KG1 (cell line): ENCODE results near the gene SLC22A5.

Experiments
- DNase-seq: peaks from one replicate; lab custom pipeline; 2025; lab: John Stamatoyannopoulos, UW

Gene SLC22A5

DNA sequence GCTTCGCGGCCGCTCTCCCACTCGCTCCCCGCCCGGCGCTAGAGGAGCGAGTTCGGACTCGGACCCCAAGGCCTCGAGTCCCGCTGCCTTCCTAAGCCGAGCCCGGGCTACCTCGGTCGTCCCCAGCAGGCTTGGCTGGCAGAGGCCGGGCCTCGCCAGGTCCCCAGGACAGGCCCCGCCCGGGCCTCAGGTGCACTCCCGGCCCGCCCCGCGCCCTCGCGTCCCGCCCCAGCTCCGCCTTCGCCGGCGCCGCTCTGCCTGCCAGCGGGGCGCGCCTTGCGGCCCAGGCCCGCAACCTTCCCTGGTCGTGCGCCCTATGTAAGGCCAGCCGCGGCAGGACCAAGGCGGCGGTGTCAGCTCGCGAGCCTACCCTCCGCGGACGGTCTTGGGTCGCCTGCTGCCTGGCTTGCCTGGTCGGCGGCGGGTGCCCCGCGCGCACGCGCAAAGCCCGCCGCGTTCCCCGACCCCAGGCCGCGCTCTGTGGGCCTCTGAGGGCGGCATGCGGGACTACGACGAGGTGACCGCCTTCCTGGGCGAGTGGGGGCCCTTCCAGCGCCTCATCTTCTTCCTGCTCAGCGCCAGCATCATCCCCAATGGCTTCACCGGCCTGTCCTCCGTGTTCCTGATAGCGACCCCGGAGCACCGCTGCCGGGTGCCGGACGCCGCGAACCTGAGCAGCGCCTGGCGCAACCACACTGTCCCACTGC lies at the start of gene SLC22A5:
TSS of gene SLC22A5 (plus strand) at position 237 of the 707 bp plus-strand sequence. CDS start at position 500, 263 bp downstream.
- no peak for DNase-seq

DNA sequence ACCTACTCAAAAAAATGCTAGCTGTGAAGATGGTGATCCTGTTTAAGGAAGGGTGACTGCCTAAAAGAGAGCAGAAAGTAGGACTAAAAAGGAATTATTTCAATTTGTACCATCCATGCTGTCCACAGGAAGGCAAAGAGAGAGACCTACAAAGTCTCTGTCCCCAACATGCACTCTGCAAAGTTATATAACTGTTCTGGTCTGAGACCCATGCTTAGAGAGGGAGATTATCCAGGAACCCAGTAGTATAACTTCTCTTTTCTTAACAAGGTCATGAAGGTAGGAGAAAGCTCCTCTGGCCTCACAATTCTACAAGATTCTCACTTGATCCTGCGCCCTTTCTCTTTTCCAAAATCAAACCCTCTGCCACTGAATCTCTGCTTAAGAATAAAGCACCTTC lies 49.5 kb upstream of the SLC22A5 start:
- DNase-seq, result no peak

DNA sequence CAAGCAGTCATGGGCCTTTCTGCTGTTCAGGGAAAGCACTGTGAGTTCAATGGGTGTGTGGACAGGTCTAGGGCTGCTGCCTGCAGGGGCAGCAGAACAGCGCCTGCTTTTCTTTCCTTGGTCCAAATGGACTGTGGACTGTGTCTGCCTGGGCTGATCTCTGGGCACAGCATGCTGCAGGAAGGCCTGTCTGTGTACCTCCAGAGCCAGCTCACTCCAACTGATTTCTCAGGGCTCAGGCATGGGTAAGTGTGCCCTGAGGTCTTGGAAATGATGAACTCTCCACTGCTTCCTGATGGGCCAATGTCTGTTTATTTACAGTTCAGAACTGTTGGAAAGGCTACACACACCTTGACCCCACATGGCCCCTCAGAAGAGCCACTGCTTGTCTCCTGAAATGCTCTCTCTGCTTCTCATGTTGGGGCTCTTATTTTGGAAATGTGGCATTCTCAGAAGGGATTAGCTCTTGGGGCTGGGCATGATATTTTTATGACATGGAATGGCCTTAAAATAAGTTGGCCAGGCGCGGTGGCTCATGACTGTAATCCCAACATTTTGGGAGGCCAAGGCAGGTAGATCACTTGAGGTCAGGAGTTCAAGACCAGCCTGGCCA lies 48.3 kb upstream of the SLC22A5 start:
- DNase-seq, result no peak

DNA sequence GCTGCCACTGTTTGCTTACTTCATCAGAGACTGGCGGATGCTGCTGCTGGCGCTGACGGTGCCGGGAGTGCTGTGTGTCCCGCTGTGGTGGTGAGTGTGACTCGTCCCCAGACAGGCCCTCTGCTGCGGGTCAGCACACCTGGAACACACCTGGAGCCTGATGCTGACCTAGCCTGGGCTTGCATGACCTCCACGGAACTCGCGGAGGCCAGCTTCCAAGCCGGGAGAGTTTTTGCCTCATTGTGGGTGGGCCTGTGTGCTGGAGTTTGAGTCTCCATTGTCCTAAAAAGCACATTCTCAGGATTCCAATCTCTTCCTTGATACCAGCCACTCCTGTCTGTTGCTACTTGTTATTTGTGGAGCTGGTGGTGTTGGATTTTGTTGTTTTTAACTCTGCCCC lies 47.2 kb upstream of the SLC22A5 start:
- no peak for DNase-seq

DNA sequence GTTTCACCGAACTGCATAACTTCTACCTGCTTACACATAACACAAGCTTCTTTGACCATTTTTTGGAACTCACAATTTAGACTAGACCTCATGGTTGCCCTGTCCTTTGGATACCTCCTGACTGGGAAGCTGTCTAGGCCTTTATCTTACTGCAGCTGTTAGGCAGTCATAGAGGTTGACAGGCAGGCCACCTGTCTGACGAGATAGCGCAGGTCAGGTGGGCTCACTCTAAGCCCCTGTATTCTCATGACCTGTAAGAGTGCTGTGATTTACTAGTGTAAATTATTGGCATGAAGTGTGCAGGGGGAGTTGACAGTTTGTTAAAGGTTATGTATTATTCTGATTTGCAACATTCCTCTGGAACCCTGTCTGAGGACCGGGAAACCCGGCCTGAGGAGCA lies 46.3 kb upstream of the SLC22A5 start:
- DNase-seq, result no peak

DNA sequence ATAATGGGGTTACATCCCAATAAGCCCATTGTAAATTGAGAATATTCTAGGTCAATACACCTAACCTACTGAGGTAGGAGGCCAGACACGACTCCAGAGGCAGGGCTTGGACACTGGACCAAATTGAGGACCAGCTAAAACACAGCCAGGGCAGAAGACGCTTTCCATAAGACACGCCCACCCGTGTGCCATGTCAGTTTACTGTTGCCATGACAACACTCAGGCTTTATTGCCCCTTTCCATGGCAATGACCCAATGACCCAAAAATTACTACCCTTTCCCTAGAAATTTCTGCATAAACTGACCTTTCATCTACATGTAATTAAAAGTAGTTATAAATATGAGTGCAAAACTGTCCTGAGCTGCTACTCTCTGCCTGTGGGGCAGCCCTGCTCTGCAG lies 43.8 kb upstream of the SLC22A5 start:
- DNase-seq, result no peak

DNA sequence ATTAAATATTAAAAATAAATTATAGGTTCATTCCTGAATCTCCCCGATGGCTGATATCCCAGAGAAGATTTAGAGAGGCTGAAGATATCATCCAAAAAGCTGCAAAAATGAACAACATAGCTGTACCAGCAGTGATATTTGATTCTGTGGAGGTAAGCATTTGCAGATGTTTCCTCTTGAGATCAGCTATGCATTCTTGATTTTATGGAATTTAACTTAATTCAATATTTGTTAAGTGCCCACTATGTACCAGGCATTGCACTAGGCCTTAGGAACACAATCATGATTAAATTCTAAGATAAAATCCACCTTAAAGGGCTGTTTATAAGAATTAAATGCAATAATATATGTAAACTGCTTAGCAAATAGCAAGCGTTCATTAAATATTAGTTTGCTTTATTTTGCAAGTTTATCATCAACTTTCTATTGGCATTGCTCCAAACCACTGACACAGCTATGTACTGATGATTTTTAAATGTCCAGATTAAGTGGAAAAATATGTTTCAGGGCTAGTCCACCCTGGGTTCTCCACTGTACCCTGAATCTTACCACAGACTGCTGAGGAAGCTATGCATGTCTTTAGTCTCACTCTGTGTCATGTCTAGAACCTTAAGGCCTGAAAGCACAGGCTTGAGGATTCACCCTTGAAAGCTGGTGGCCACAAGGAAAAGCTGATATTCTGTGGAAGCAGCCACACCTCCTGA lies 42.1 kb upstream of the SLC22A5 start:
- no peak for DNase-seq

DNA sequence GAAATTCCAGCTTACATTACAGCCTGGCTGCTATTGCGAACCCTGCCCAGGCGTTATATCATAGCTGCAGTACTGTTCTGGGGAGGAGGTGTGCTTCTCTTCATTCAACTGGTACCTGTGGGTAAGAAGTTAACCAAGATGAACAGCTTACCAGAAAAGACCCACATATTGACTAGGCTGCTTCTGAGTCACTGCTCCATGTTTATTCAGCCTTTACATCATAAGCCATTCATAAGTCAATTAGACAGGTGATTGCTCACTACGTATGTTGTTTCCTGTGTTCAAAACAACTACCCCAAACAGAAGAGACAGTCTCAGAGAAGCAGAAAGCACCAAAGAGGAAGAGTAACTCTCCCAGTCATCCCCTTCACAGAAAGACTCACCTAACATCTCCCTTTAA lies 34.7 kb upstream of the SLC22A5 start:
- no peak for DNase-seq

DNA sequence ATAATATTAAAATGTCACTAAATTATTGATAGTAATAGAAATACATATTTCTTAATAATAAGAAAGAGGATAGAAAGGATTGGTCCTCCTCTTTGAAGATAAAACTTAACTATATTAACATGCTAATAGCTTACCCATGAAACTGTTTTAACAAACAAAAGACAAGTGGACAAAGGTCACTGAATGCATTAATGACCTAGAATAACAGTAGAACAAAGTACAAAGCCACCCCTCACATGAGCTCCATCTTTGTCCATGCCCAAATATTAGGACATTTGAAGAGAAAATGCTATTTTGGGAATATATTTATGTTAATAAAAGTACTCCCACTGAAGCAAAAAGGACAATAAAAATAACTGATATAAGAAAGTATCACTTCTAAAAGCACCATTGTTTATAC lies 34.1 kb upstream of the SLC22A5 start:
- no peak for DNase-seq

DNA sequence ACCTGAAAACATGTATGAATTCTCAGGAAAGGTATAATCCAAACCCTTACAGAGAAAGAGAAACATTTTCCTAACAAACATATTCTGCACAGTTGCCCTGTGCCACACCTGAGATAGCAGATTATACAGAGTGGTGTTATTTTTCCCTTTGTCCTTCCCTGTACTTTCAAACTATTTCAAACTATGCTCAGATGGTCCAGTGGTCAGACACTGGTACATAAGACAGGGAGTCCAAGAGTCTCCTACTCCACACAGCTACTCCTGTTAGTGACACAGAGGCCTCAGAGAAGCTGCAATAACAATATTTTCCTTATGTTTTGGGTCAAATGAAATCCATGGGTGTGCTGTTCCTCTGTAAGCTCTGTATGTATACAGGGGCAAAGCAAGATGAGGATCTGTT lies 30.0 kb upstream of the SLC22A5 start:
- no peak for DNase-seq

DNA sequence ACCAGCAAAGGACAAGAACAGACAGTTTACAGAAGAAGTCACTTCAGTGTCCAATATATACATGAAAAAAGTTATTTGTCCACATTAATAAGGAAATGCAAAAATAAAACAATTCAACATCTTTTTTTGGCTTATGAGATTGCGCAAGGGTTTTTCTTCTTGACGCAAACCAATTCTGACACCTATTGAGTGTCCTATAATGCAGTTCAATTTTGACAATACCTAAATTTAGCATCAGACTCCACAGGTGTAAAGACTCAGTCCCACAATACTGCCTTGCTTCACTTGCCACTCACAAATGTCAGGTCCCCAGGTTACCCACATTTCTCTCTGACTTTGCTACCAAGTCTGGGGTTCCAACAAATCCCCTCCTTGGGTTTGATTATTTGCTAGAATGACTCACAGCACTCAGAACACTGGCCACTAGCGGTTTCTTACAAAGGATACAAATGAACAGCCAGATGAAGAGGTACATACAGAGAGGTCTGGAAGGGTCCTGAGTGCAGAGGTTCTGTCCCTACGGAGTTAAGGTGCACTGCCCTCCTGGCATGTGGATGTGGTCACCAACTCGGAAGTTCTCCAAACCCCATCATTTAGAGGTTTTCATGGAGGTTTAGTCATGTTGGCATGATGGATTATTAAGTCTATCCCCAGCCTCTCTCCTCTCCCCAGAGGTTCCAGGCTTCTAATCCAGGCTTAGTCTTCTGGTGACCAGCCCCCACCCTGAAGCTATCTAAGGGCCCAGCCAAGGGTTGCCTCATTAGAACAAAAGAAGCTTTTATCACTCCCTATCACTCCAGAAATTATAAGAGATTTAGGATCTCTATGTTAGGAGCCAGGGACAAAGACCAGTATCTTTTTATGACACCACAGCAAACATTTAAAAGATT lies 27.0 kb upstream of the SLC22A5 start:
- no peak for DNase-seq

DNA sequence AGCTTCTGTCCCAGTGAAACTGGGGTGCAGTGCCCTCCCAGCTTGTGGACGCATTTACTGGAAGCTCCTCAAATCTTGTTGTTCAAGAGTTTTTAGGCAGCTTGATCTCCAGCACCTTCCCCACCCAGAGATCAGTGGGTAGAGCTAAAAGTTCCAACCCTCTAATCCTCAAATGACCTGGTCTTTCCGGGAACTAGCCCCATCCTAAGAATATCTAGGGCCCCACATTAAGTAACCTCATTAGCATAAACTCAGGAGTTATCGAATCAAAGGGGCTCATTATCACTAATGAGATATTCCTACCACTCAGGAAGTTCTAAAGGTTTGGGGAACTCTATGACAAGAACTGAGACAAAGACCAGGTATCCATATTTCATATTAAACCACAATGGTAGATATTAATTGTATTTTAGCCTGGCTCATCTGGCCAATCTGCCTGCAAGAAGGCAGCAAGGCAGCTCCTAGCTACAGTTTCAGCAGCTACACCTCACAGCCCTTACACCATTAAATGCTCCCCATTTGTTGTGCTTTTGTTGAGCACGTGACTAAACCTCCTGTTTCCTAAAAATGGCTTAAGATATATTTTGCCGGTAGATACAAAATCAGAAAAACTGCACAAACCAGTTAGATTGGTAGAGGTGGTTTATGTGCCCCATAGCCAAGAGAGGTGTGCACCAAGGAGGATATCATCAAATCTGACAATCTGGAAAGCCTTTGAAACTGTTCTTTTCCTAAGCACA lies 24.6 kb upstream of the SLC22A5 start:
- DNase-seq, result no peak

DNA sequence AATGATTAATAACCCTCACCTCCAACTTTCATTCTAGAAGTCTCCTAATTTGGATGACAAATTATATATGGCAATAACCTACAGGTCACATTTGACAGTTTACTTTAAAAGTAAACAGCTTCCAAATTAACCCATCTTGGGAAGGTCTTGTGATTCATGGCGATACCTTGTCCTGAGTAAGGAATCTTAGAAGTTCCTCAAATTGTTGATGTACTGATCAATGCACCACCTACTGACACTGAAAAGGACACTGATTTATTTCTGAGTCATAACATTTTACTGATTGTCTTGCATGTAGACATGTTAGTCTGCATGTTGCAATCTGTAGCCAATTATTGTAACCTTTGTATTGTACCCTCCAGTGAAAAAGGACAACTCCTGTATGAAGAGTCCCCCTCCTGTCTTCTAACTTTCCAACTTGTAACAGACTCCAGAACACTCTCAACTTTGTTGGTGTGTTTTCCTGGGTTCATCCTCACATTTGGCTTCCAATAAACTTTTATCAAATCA lies 16.0 kb upstream of the SLC22A5 start:
- DNase-seq, result no peak

DNA sequence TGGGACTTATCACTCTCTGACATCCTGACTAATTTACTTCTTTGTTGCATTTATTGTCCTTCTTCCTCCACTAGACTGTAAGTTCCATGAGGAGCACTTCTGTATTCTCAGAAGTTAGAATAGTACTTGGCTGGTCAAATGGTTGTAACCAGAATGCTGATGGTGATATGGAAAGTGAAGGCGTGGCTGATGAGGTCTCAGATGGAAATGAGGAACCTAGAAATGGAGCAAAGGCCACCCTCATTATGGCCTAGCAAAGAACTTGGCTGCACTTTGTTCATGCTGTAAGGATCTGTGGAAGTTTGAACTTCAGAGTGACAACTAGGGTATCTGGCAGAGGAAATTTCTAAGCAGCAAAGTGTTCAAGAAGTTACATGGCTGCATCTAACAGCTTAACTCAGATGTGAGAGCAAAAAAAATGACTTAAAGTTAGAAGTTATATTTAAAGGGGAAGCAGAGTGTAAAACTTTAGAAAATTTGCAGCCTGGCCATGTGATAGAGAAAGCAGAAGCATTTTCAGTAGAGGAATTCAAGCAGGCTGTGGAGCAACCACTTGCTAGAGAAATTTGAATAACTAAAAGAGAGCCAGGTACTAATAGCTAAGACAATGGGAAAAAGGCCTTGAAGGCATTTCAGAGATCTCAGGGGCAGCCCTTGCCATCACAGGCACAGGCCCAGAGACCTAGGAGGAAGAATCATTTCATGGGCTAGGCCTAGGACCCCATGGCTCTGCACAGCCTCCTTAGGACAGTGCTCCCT lies 14.9 kb upstream of the SLC22A5 start:
- no peak for DNase-seq

DNA sequence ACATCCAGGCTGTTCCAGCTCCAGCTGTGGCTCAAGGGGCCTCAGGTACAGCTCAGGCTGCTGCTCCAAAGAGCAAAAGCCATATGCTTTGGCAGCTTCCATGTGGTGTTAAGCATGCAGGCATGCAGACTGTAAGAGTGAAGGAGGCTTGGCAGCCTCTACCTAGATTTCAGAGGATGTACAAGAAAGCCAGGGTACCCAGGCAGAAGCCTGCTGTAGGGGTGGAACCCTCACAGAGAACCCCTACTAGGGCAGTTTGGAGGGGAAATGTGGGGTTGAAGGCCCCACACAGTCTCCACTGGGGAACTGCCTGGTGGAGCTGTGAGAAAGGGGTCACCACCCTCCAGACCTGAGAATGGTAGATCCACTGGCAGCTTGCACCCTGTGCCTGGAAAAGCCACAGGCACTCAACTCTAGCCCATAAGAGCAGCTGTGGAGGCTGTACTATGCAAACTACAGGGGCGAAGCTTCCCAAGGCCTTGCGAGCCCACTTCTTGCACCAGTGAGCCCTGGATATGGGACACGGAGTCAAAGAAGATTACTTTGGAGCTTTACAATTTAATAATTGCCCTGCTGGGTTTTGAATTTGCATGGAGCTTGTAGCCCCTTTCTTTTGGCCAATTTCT lies 14.3 kb upstream of the SLC22A5 start:
- DNase-seq, result no peak

DNA sequence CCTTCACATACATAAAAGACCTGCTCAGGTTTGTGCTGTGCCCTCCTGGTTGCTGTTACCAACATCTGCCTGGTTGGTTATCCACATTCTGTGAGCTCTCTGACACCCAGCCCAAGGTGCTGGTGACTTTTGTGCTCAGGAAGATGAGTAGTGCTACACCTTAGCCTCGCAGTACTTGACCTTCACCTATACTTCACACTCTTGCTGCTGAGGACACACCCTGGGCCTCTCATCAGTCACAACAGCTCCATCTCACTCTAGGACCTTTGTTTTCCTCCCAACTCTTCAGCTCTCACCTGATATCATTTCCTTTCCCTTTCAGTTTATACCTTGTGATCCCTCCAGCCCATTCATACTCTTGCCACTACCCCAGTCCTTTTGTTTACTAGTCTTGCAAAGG lies 10.7 kb upstream of the SLC22A5 start:
- no peak for DNase-seq

DNA sequence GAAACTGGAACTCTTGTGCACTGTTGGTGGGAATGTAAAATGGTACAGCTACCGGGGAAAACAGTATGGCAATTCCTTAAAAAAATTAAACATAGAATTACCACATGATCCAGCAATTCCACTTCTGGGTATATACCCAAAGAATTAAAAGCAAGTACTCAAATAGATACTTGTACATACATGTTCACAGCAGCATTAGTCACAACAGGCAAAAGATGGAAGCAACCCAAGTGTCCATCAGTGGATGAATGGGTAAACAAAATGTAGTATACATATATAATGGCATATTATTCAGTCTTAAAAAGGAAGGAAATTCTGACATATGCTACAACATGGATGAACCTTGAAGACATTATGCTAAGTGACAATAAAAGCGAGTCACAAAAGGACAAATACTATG lies 7.4 kb upstream of the SLC22A5 start:
- no peak for DNase-seq

DNA sequence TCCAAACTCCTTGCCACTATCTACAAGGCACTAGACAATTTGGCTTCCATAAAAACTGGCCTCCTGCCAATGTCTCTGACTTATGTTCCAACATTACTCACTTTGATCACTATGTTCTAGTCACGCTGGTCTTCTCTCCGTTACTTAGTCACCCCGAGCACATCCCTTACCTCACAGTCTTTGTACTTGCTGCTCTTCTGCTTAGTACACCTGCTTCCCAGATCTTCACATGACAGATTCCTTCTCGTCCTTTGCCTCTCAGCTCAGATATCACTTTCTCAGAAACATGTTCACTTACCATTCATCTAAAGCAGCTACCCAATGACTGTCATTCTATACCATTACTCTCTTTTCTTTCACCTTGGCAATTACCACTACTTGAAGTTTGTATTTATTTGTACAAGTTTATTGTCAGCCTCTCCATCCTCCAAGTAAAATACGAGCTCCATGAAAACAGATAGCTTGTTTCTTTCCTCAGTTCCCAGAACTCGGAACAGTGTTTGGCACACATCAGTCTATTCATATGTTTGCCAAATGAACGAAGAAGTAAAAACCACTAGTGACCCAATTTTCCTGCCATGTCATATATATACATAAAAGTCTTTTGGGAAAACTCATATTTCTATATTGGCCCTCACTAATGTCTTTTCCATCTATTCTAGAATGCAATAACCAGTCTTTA lies 5.9 kb upstream of the SLC22A5 start:
- DNase-seq, result no peak

DNA sequence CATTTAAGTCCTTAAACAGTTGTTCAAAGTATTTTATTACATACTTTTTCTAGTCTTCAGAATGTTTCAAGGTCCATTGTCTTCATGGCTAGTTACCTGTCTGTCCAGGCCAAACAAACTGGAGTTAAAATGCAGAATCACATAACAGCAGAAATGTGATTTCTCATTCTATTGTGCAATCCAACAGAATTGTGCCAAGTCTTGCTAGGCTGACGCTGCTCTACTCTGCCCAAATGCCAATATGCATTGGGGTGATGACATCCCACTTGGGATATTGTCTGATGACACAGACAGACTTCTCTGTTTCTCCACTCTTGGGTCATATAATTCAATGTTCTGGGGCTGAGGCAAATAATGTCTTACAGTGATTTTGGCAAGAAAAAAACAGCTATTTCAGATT lies 5.2 kb upstream of the SLC22A5 start:
- no peak for DNase-seq

DNA sequence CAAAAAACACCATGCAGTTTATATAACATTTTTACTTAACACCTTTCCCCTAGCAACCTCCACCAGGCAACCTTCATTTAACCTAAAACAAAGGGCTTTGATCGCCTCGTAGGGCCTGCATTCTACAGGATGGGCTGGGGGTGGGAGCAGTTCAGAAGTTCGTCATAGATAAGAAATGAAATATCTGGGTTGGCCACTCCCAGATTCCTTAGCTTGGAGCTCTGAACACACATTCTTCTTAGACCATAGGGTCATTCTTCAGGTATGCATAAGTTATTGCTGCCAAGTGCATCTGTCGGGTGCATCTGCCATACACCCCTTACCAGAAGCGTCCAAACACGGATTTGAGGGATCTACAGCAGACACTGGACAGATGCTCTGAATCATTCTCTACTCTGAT lies 4.3 kb upstream of the SLC22A5 start:
- no peak for DNase-seq
